Trophoblast cell (in vitro differentiated cells and primary cell): ENCODE results near the gene FER.
A peak's percentile ranks its signal among the peaks of the same experiment; 100 is the strongest.
"Not testable (repeated sequence)": the region's sequence is repeated elsewhere in the genome, so short reads cannot be mapped to it uniquely, and the experiment has no call there.

Experiments used
- DNase-seq, 2 donors: peaks; one replicate each; pipeline ENCODE4 v3.0.0-alpha.2; 2016
- H2AFZ ChIP-seq: 2 replicates; pipeline ENCODE4 v1.6.1; 2013; ENCODE audit warnings: low read length, moderate library complexity, mild to moderate bottlenecking; ENCODE audit not compliant: insufficient read depth, poor library complexity
- H2AK5ac ChIP-seq: 2 replicates; pipeline ENCODE4 v1.6.1; 2013; ENCODE audit warnings: mild to moderate bottlenecking, low read length
- H2BK120ac ChIP-seq: 2 replicates; pipeline ENCODE4 v1.6.1; 2013; ENCODE audit warnings: low read length, mild to moderate bottlenecking, moderate library complexity; ENCODE audit not compliant: insufficient read depth, poor library complexity
- H2BK12ac ChIP-seq: 2 replicates; pipeline ENCODE4 v1.6.1; 2013; ENCODE audit warnings: mild to moderate bottlenecking, low read length, moderate library complexity
- H2BK5ac ChIP-seq: 2 replicates; pipeline ENCODE4 v1.6.1; 2013; ENCODE audit warnings: low read length, low read depth, moderate library complexity, mild to moderate bottlenecking; ENCODE audit not compliant: poor library complexity
- H3K14ac ChIP-seq: 2 replicates; pipeline ENCODE4 v1.6.1; 2013; ENCODE audit warnings: mild to moderate bottlenecking, low read length
- H3K18ac ChIP-seq: 2 replicates; pipeline ENCODE4 v1.6.1; 2013; ENCODE audit warnings: mild to moderate bottlenecking, low read length
- H3K23ac ChIP-seq: 2 replicates; pipeline ENCODE4 v1.6.1; 2013; ENCODE audit warnings: low read length
- H3K27ac ChIP-seq: 2 replicates; pipeline ENCODE4 v1.5.1; 2013; ENCODE audit warnings: low read depth, mild to moderate bottlenecking, inconsistent platforms, low read length, moderate library complexity
- H3K27me3 ChIP-seq: 2 replicates; pipeline ENCODE4 v1.6.1; 2013; ENCODE audit warnings: inconsistent platforms, mild to moderate bottlenecking, low read length, moderate library complexity; ENCODE audit not compliant: insufficient read depth
- H3K36me3 ChIP-seq, 2 experiments: 1 replicate in 1 of 2; 2 replicates in 1 of 2; pipeline ENCODE4 v1.6.1; 2013; ENCODE audit warnings: low read length in 2 of 2, mild to moderate bottlenecking in 2 of 2, moderate library complexity in 1 of 2; ENCODE audit not compliant: insufficient read depth in 2 of 2, control insufficient read depth in 1 of 2
- H3K4ac ChIP-seq: 2 replicates; pipeline ENCODE4 v1.6.1; 2013; ENCODE audit warnings: low read depth, mild to moderate bottlenecking, low read length, moderate library complexity
- H3K4me1 ChIP-seq, 2 experiments: 1 replicate in 1 of 2; 2 replicates in 1 of 2; pipeline ENCODE4 v1.6.1; 2013; ENCODE audit warnings: low read length in 2 of 2, mild to moderate bottlenecking in 2 of 2, moderate library complexity in 1 of 2; ENCODE audit not compliant: insufficient read depth in 2 of 2, control insufficient read depth in 1 of 2
- H3K4me2 ChIP-seq: 2 replicates; pipeline ENCODE4 v1.6.1; 2013; ENCODE audit warnings: inconsistent platforms, mild to moderate bottlenecking, low read length, moderate library complexity
- H3K4me3 ChIP-seq: 2 replicates; pipeline ENCODE4 v1.5.1; 2013; ENCODE audit warnings: mild to moderate bottlenecking, low read depth, low read length, inconsistent platforms
- H3K79me1 ChIP-seq: one replicate; pipeline ENCODE4 v1.6.1; 2013; ENCODE audit warnings: low read length
- H3K79me2 ChIP-seq: 2 replicates; pipeline ENCODE4 v1.6.1; 2013; ENCODE audit warnings: low read length, mild to moderate bottlenecking; ENCODE audit not compliant: control insufficient read depth, insufficient read depth, poor library complexity
- H3K9ac ChIP-seq: 2 replicates; pipeline ENCODE4 v1.6.1; 2013; ENCODE audit warnings: mild to moderate bottlenecking, low read length
- H3K9me3 ChIP-seq: 2 replicates; pipeline ENCODE4 v1.6.1; 2013; ENCODE audit warnings: low read depth, mild to moderate bottlenecking, control low read depth, inconsistent platforms, low read length; ENCODE audit not compliant: insufficient read depth
- H4K12ac ChIP-seq: 2 replicates; pipeline ENCODE4 v1.6.1; 2013; ENCODE audit warnings: low read depth, mild to moderate bottlenecking, low read length, moderate library complexity
- H4K8ac ChIP-seq: 2 replicates; pipeline ENCODE4 v1.6.1; 2013; ENCODE audit warnings: low read depth, mild to moderate bottlenecking, low read length, moderate library complexity
- H4K91ac ChIP-seq: one replicate; pipeline ENCODE4 v1.6.1; 2013; ENCODE audit warnings: low read depth, mild to moderate bottlenecking, low read length, moderate library complexity
- WGBS: extraction: QIAGEN DNeasy Blood & Tissue Kit; methylation state at CpG from one replicate; pipeline ENCODE4 v1.1.7; 2013; ENCODE audit warnings: missing lambda C conversion rate; ENCODE audit not compliant: insufficient read length, insufficient coverage; ENCODE audit errors: extremely low coverage; 5-methylcytosine and 5-hydroxymethylcytosine counted together

FER gene

DNA sequence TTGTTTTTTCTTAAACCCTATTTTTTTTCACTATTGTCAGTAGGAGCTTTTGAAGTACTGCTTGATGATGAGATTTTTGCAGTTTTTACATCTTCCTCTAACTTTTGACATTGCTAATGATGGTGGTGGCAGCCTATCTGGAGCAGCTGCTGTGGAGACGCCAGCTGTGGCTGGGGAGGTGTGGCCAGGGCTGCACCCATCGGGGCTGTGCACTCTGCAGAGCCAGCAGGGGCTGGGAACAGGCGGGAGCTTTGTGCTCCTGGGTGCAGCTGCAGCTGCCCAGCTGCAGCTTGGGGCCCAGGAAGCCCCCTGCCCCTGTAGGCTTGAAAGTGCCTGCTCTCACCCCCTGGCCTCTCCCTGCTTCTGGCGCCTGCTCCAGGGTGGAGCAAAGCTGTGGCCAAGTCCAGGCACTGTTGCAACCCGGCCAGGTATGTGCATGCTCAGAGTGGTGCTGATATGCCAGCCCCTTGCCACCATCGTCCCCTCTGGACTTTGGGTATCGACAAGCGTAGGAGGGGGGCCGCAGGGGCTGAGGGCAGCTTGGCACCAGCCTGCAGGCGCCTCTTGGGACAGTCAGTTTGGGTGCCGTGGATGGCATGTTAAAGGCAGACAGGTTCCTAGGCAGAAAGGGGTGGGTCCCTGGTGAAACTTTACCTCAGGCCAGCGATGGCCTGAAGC, 39.2 kb downstream of the FER start:
- Histone ChIP-seq H3K9ac (no peak overlapping the region), H3K36me3 (peaks cover 15 to 23% of the 10 kb centered on the region in 2 experiments), H2AFZ (no peak overlapping the region), H3K4me2 (no peak overlapping the region), H3K4ac (no peak overlapping the region), H3K14ac (no peak overlapping the region), H2AK5ac (no peak overlapping the region), H3K79me1 (no peaks in the 10 kb centered on the region), H3K4me3 (no peak overlapping the region), H3K18ac (peak overlapping the region; percentile 37), H4K12ac (no peak overlapping the region), H3K9me3 (peaks cover 13% of the 10 kb centered on the region), H3K23ac (no peak overlapping the region), H3K79me2 (peaks cover 3% of the 10 kb centered on the region), H4K91ac (no peak overlapping the region), H3K27me3 (no peaks in the 10 kb centered on the region), H2BK120ac (no peak overlapping the region), H3K27ac (no peak overlapping the region), H2BK12ac (no peak overlapping the region), H4K8ac (no peak overlapping the region), H3K4me1 (peaks cover 0 to 5% of the 10 kb centered on the region in 2 experiments), H2BK5ac (no peak overlapping the region)
- WGBS, result no CpG with 5 or more reads among the region's 12 CpGs
- DNase-seq, result no peak

DNA sequence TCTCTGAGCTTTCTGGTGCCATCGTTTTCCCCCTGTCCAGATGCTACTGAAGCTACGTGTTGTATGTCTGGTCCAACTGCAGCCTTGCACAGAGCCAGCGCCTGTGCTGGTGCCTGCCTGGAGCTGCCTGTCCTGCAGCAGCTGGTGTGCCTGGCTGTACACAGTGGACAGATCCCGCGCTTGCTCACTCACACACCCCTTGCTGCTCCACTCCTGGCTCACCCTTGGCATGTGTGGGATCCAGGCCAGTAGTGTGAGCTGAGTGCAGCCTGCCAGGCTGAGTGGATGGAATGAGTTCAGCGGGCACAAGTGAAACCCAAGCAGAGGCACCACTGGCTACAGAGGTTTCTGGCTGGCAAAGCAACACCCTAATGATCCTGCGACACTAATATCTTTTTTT, 40.4 kb downstream of the FER start:
- DNase-seq, result no peak
- H3K27ac ChIP-seq, result no peak overlapping the region
- WGBS, result no CpG with 5 or more reads among the region's 7 CpGs

GRCh38 chr5:108793207-108793606, 45.5 kb downstream of the FER start:
- DNase-seq, result no peak
- H2BK120ac ChIP-seq, result no peak overlapping the region
- H3K79me1 ChIP-seq, result peaks cover 2% of the 10 kb centered on the region
- H3K36me3 ChIP-seq, result peaks cover 0 to under 1% of the 10 kb centered on the region in 2 experiments
- H4K91ac ChIP-seq, result no peak overlapping the region
- no peak overlapping the region for H4K8ac ChIP-seq
- no peak overlapping the region for H3K27ac ChIP-seq
- no peak overlapping the region for H2AFZ ChIP-seq
- H3K27me3 ChIP-seq, result no peaks in the 10 kb centered on the region
- no peak overlapping the region for H3K9ac ChIP-seq
- no peak overlapping the region for H4K12ac ChIP-seq
- no peak overlapping the region for H3K4ac ChIP-seq
- no peaks in the 10 kb centered on the region for H3K9me3 ChIP-seq
- no peak overlapping the region for H2AK5ac ChIP-seq
- no peak overlapping the region for H3K18ac ChIP-seq
- no peak overlapping the region for H2BK12ac ChIP-seq
- H3K23ac ChIP-seq, result no peak overlapping the region
- no peak overlapping the region for H3K4me3 ChIP-seq
- no CpG with 5 or more reads among the region's 5 CpGs for WGBS
- H3K14ac ChIP-seq, result no peak overlapping the region
- peaks cover 0 to 6% of the 10 kb centered on the region in 2 experiments for H3K4me1 ChIP-seq
- no peak overlapping the region for H3K4me2 ChIP-seq
- H2BK5ac ChIP-seq, result no peak overlapping the region
- H3K79me2 ChIP-seq, result no peaks in the 10 kb centered on the region

More for the DNA sequence above, 40.4 kb downstream of the FER start:
- Histone ChIP-seq H4K91ac (no peak overlapping the region), H4K8ac (no peak overlapping the region), H3K79me2 (peaks cover 3% of the 10 kb centered on the region), H2BK5ac (no peak overlapping the region), H3K36me3 (peaks cover 15 to 23% of the 10 kb centered on the region in 2 experiments), H3K4me2 (no peak overlapping the region), H2AFZ (no peak overlapping the region), H3K79me1 (peaks cover 2% of the 10 kb centered on the region), H3K4me1 (peaks cover 0 to 5% of the 10 kb centered on the region in 2 experiments), H3K18ac (no peak overlapping the region), H3K23ac (peak overlapping the region; percentile 68), H3K9me3 (peaks cover 13% of the 10 kb centered on the region), H3K14ac (no peak overlapping the region), H3K4me3 (no peak overlapping the region), H3K9ac (no peak overlapping the region), H2AK5ac (no peak overlapping the region), H3K27me3 (no peaks in the 10 kb centered on the region), H2BK120ac (no peak overlapping the region), H3K4ac (no peak overlapping the region), H2BK12ac (no peak overlapping the region), H4K12ac (no peak overlapping the region)

DNA sequence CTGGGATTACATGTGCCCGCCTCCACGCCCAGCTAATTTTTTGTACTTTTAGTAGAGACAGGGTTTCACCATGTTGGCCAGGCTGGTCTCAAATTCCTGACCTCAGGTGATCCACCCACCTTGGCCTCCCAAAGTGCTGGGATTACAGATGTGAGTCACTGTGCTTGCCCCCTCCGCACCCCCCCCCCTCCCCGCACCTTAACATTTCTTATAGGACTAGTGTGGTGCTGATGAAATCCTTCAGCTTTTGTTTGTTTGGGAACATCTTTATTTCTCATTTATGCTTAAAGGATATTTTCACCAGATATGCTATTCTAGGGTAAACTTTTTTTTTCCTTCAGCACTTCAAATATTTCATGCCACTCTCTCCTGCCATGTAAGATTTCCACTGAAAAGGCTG, 46.7 kb downstream of the FER start:
- H3K14ac ChIP-seq, H2BK12ac ChIP-seq, H2BK5ac ChIP-seq, H2AK5ac ChIP-seq, H3K4me2 ChIP-seq, H3K79me1 ChIP-seq, H3K27ac ChIP-seq, H3K27me3 ChIP-seq, H3K9ac ChIP-seq, H3K23ac ChIP-seq, H2AFZ ChIP-seq, H4K12ac ChIP-seq, H3K9me3 ChIP-seq, H3K36me3 ChIP-seq, H3K79me2 ChIP-seq, H3K18ac ChIP-seq, H4K91ac ChIP-seq, DNase-seq, H2BK120ac ChIP-seq, H3K4me1 ChIP-seq, H3K4ac ChIP-seq, H4K8ac ChIP-seq, H3K4me3 ChIP-seq: not testable (repeated sequence)
- no CpG with 5 or more reads among the region's 4 CpGs for WGBS
